ENCODE data around the gene NR3C1. TPM values are rescaled to one million over a fixed set of nuclear protein-coding genes. Genes with fewer than 3 reads are reported as not detected.

The NR3C1 gene
- total RNA-seq, 4 donors from 2014 or later = 79.2 to 92.3 (median 89.3) TPM

GRCh38 chr5:143322176-143322575, 81.3 kb downstream of the NR3C1 start:
- no peak for DNase-seq (ENCODE audit: extremely low spot score)
- Histone ChIP-seq H3K4me3 (no peak overlapping the region), H3K4me1 (peaks cover 20 to 86% (median 71%) of the 10 kb centered on the region in 4 donors), H3K27ac (replicated peaks in 1 of 4) (no peak overlapping the region), H3K36me3 (no peaks in the 10 kb centered on the region), H3K9me3 (no peaks in the 10 kb centered on the region), H3K27me3 (no peaks in the 10 kb centered on the region)
- intact Hi-C loops (cut with DNase I) = no loop called here
- TF ChIP-seq CTCF (IDR thresholded peaks at IDR 0.05) (no peak), EP300 (IDR thresholded peaks at IDR 0.05) (no peak), POLR2AphosphoS5 (IDR thresholded peaks at IDR 0.05) (no peak), POLR2A (IDR thresholded peaks at IDR 0.05; ENCODE audit: low read depth) (no peak)
- 70% methylated on average over 1 of the region's 1 CpG for WGBS

- DNase-seq (ENCODE audit: extremely low spot score) = no peak
- TF ChIP-seq POLR2AphosphoS5 (IDR thresholded peaks at IDR 0.05) (no peak), EP300 (IDR thresholded peaks at IDR 0.05) (no peak), POLR2A (IDR thresholded peaks at IDR 0.05; ENCODE audit: low read depth) (no peak), CTCF (IDR thresholded peaks at IDR 0.05) (no peak)
- no peaks in the 10 kb centered on the region for H3K9me3 ChIP-seq
- H3K4me3 ChIP-seq = no peak overlapping the region
- H3K27ac ChIP-seq (replicated peaks in 1 of 4) = no peak overlapping the region
- peaks cover 45 to 89% (median 78%) of the 10 kb centered on the region in 4 donors for H3K4me1 ChIP-seq
- H3K27me3 ChIP-seq = no peaks in the 10 kb centered on the region
- WGBS = 60% methylated on average over 5 of the region's 5 CpGs
- intact Hi-C loops (cut with DNase I) = no loop called here
- no peaks in the 10 kb centered on the region for H3K36me3 ChIP-seq
Observed at GRCh38 chr5:143319437-143320227, 83.9 kb downstream of the NR3C1 start.

DNA sequence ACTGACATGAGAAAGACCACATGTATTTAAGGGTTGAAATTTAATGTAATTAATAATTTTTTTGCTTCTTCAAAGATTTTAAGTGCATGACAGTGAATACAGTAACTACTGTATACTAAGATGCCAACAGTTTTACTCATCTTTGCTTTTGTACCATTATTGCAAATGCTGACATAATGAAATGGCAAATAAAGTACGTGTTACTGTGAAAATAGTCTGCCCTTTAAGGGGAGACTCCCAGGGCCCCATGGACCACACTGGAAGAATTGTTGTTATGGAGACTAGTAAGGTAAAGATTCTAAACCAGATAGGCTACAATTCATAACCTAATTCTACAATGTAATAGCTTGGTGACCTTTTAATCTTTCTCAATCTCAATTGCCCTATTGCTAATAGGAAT, 84.7 kb downstream of the NR3C1 start:
- no peaks in the 10 kb centered on the region for H3K27me3 ChIP-seq
- TF ChIP-seq EP300 (IDR thresholded peaks at IDR 0.05) = no peak
- TF ChIP-seq POLR2AphosphoS5 (IDR thresholded peaks at IDR 0.05) = no peak
- TF ChIP-seq CTCF (IDR thresholded peaks at IDR 0.05) = no peak
- TF ChIP-seq POLR2A (IDR thresholded peaks at IDR 0.05; ENCODE audit: low read depth) = no peak
- no peak overlapping the region for H3K4me3 ChIP-seq
- H3K27ac ChIP-seq (replicated peaks in 1 of 4) = no peak overlapping the region
- H3K36me3 ChIP-seq = no peaks in the 10 kb centered on the region
- H3K4me1 ChIP-seq = peaks cover 52 to 89% (median 81%) of the 10 kb centered on the region in 4 donors
- no peak for DNase-seq (ENCODE audit: extremely low spot score)
- intact Hi-C loops (cut with DNase I) = no loop called here
- no peaks in the 10 kb centered on the region for H3K9me3 ChIP-seq
- WGBS = 79% methylated on average over 1 of the region's 1 CpG

GRCh38 chr5:143318270-143318669, 85.2 kb downstream of the NR3C1 start:
- no peaks in the 10 kb centered on the region for H3K36me3 ChIP-seq
- no peak for TF ChIP-seq POLR2A (IDR thresholded peaks at IDR 0.05; ENCODE audit: low read depth)
- TF ChIP-seq EP300 (IDR thresholded peaks at IDR 0.05) = no peak
- no peak for TF ChIP-seq POLR2AphosphoS5 (IDR thresholded peaks at IDR 0.05)
- no peak for TF ChIP-seq CTCF (IDR thresholded peaks at IDR 0.05)
- 92% methylated on average over 1 of the region's 1 CpG for WGBS
- DNase-seq (ENCODE audit: extremely low spot score) = no peak
- no peak overlapping the region for H3K27ac ChIP-seq (replicated peaks in 1 of 4)
- no peaks in the 10 kb centered on the region for H3K27me3 ChIP-seq
- H3K9me3 ChIP-seq = no peaks in the 10 kb centered on the region
- H3K4me1 ChIP-seq = peaks cover 58 to 91% (median 83%) of the 10 kb centered on the region in 4 donors
- H3K4me3 ChIP-seq = no peak overlapping the region
- intact Hi-C loops (cut with DNase I) = no loop called here
